Stomach (tissue), 19 donors: ENCODE measurements around the gene RAB41. TPM values are rescaled to one million over a fixed set of nuclear protein-coding genes. Genes with fewer than 3 reads are reported as not detected.
"Not testable (repeated sequence)": the region's sequence is repeated elsewhere in the genome, so short reads cannot be mapped to it uniquely, and the experiment has no call there.

Experiments
- DNase-seq, 2 donors: peaks; one replicate each; pipeline versions ENCODE4 v3.0.0 to v3.0.0-alpha.2; 2013 to 2019
- H3K27ac ChIP-seq, 5 donors: fragments of 200-600 bp in 4 of 5; sonication (generic) in 4 of 5; one replicate each; pipeline ENCODE4 v1.5.1; 2013 to 2019; ENCODE audit warnings: mild to moderate bottlenecking in 1 of 5, moderate library complexity in 1 of 5
- H3K27me3 ChIP-seq, 3 donors: fragments of 200-600 bp; sonication (generic); one replicate each; pipeline ENCODE4 v1.5.1; 2017 to 2019; ENCODE audit warnings: mixed run types in 1 of 3
- H3K36me3 ChIP-seq, 4 donors: fragments of 200-600 bp; sonication (generic); 1 replicate in 3 of 4; 2 replicates in 1 of 4; pipeline ENCODE4 v1.5.1; 2016 to 2019
- H3K4me1 ChIP-seq, 4 donors: fragments of 200-600 bp; sonication (generic); one replicate each; pipeline ENCODE4 v1.5.1; 2016 to 2019
- H3K4me3 ChIP-seq, 4 donors: fragments of 200-600 bp; sonication (generic) in 3 of 4; one replicate each; pipeline ENCODE4 v1.5.1; 2016 to 2019; ENCODE audit warnings: mild to moderate bottlenecking in 1 of 4
- H3K9me3 ChIP-seq, 4 donors: fragments of 200-600 bp; sonication (generic); one replicate each; pipeline ENCODE4 v1.5.1; 2016 to 2019
- CTCF ChIP-seq, 7 experiments: fragments of 450-650 bp in 4 of 7; fragments of 200-600 bp in 3 of 7; sonication (generic) in 3 of 7; IDR thresholded peaks; one replicate each; pipeline ENCODE4 v1.5.1; 2016 to 2019; ENCODE audit warnings: antibody characterized with exemption in 7 of 7, control low read depth in 2 of 7, mild to moderate bottlenecking in 1 of 7
- EP300 ChIP-seq: sonication (generic); formaldehyde crosslinking; IDR thresholded peaks from one replicate; pipeline ENCODE4 v1.6.1; 2017; ENCODE audit warnings: antibody characterized with exemption
- POLR2A ChIP-seq, 4 donors: fragments of 450-650 bp; IDR thresholded peaks; one replicate each; pipeline ENCODE4 v1.6.1; 2016; ENCODE audit warnings: antibody characterized with exemption in 4 of 4, control low read depth in 2 of 4, mild to moderate bottlenecking in 1 of 4, moderate library complexity in 1 of 4
- POLR2AphosphoS5 ChIP-seq, 3 donors: sonication (generic); formaldehyde crosslinking; IDR thresholded peaks; one replicate each; pipeline ENCODE4 v1.6.1; 2016; ENCODE audit warnings: antibody characterized with exemption in 3 of 3
- WGBS, 5 donors: extraction: QIAGEN DNeasy Blood & Tissue Kit in 3 of 5; methylation state at CpG; one replicate each; pipeline versions ENCODE4 v1.1.5 to v1.1.7; 2013 to 2018; 5-methylcytosine and 5-hydroxymethylcytosine counted together
- intact Hi-C: fragments of 100-400 bp; cut with DNase I; formaldehyde crosslinking; loops from one replicate; pipeline ENCODE4 v1.15.1; 2023; ENCODE audit warnings: low total_unique reads
- long read RNA-seq, 10 donors: transcript quantifications; one replicate each; lab custom pipeline, GENCODE V29; 2026
- polyA plus RNA-seq, 3 donors: library from polyadenylated mRNA; stranded (reverse); fragments of 200-250 nt; gene quantifications; one replicate each; pipeline ENCODE4 v1.2.3, GENCODE V29; 2013
- total RNA-seq, 5 donors: library from RNA; depleted of rRNA; stranded (reverse); fragments of >200 nt; gene quantifications; one replicate each; pipeline versions ENCODE4 v1.1.0 to v1.2.3, GENCODE V29; 2014 to 2016
- donor health status: healthy with polysubstance abuse.
- donor health status: Bipolar disorder and iron deficiency.
- donor health status: healthy.

RAB41 gene
- total RNA-seq (not detected), polyA plus RNA-seq (not detected)
- long read RNA-seq, donor 1 = 0 reads
- long read RNA-seq, donor 2, partial matches to known transcripts = 48 of 53 reads
- long read RNA-seq, donor 2, other reads (novel, unspliced or antisense) = 5 of 53 reads
- long read RNA-seq, donor 3 = 0 reads
- long read RNA-seq, donor 4 = 0 reads
- long read RNA-seq, donor 5 = 0 reads
- long read RNA-seq, donor 6 = 0 reads
- long read RNA-seq, donor 7 = 0 reads
- long read RNA-seq, donor 8 = 0 reads
- long read RNA-seq, donor 9, partial matches to known transcripts = 23 of 46 reads
- long read RNA-seq, donor 9, other reads (novel, unspliced or antisense) = 23 of 46 reads
- long read RNA-seq, donor 10 = 0 reads

GRCh38 chrX:70281951-70282350 is at the start of gene RAB41:
RAB41 (plus strand) TSS chrX:70282172; CDS start chrX:70282218, 46 bp downstream.
- WGBS, 5 donors = 90 to 99% (median 94%) methylated on average over 16 to 21 of the region's 21 CpGs
- H3K9me3 ChIP-seq = no peaks in the 10 kb centered on the region
- H3K4me1 ChIP-seq = no peaks in the 10 kb centered on the region
- no peak within 1 kb of the TSS for H3K4me3 ChIP-seq
- intact Hi-C loops = no loop called here
- peaks cover 0 to 35% (median 22%) of the 10 kb centered on the region in 4 donors for H3K36me3 ChIP-seq
- TF ChIP-seq CTCF (IDR thresholded peaks at IDR 0.05) (no peak), POLR2A (IDR thresholded peaks at IDR 0.05) (no peak), POLR2AphosphoS5 (IDR thresholded peaks at IDR 0.05) (no peak), EP300 (no peak)
- no peak within 1 kb of the TSS for H3K27ac ChIP-seq
- no peak for DNase-seq
- no peaks in the 10 kb centered on the region for H3K27me3 ChIP-seq

- intact Hi-C loops = no loop called here
- no peaks in the 10 kb centered on the region for H3K4me1 ChIP-seq
- no peak for DNase-seq
- H3K4me3 ChIP-seq = no peak within 1 kb of the TSS
- no peaks in the 10 kb centered on the region for H3K36me3 ChIP-seq
- H3K27ac ChIP-seq = no peak within 1 kb of the TSS
- no peaks in the 10 kb centered on the region for H3K9me3 ChIP-seq
- WGBS, 5 donors = 57 to 100% (median 71%) methylated on average over 2 to 3 of the region's 3 CpGs
- H3K27me3 ChIP-seq = no peaks in the 10 kb centered on the region
- TF ChIP-seq POLR2A (IDR thresholded peaks at IDR 0.05) (no peak), EP300 (no peak), POLR2AphosphoS5 (IDR thresholded peaks at IDR 0.05) (no peak), CTCF (IDR thresholded peaks at IDR 0.05) (no peak)
Measured at GRCh38 chrX:70234355-70234754, 47.6 kb upstream of the RAB41 start, which contains the start of gene AWAT1. AWAT1 (plus strand) TSS chrX:70234655; CDS start chrX:70234696, 41 bp downstream.

- no peak for DNase-seq
- no peaks in the 10 kb centered on the region for H3K27me3 ChIP-seq
- 80 to 100% (median 97%) methylated on average over 1 of the region's 1 CpG for WGBS, 5 donors
Measured at GRCh38 chrX:70240751-70241150, 41.2 kb upstream of the RAB41 start.

GRCh38 chrX:70241501-70241900 is 40.5 kb upstream of the RAB41 start:
- no peak overlapping the region for H3K27ac ChIP-seq
- intact Hi-C loops = no loop called here
- H3K4me3 ChIP-seq = no peak overlapping the region
- peaks cover 0 to 4% (median 0%) of the 10 kb centered on the region in 4 donors for H3K9me3 ChIP-seq
- no peak for DNase-seq
- H3K36me3 ChIP-seq = no peaks in the 10 kb centered on the region
- TF ChIP-seq POLR2AphosphoS5 (IDR thresholded peaks at IDR 0.05) (no peak), EP300 (no peak), CTCF (IDR thresholded peaks at IDR 0.05) (no peak), POLR2A (IDR thresholded peaks at IDR 0.05) (no peak)
- WGBS, 5 donors = 66 to 93% (median 83%) methylated on average over 2 of the region's 2 CpGs
- no peaks in the 10 kb centered on the region for H3K27me3 ChIP-seq
- H3K4me1 ChIP-seq = no peaks in the 10 kb centered on the region

More at GRCh38 chrX:70240751-70241150, 41.2 kb upstream of the RAB41 start:
- Histone ChIP-seq H3K36me3 (no peaks in the 10 kb centered on the region), H3K4me1 (no peaks in the 10 kb centered on the region), H3K27ac (no peak overlapping the region), H3K9me3 (peaks cover 0 to 4% (median 0%) of the 10 kb centered on the region in 4 donors), H3K4me3 (no peak overlapping the region)
- no peak for TF ChIP-seq POLR2A (IDR thresholded peaks at IDR 0.05)
- no peak for TF ChIP-seq EP300
- no peak for TF ChIP-seq POLR2AphosphoS5 (IDR thresholded peaks at IDR 0.05)
- no peak for TF ChIP-seq CTCF (IDR thresholded peaks at IDR 0.05)
- intact Hi-C loops = no loop called here

GRCh38 chrX:70243601-70244000 is 38.4 kb upstream of the RAB41 start:
- H3K4me1 ChIP-seq, DNase-seq, H3K36me3 ChIP-seq, H3K27ac ChIP-seq, intact Hi-C loops, H3K4me3 ChIP-seq, H3K9me3 ChIP-seq, H3K27me3 ChIP-seq: not testable (repeated sequence)
- WGBS, 5 donors = 70 to 83% (median 72%) methylated on average over 4 to 5 of the region's 5 CpGs
